Calu3 (cell line): ENCODE results near the gene ZC3H18. TPM values are rescaled to one million over a fixed set of nuclear protein-coding genes. Genes with fewer than 3 reads are reported as not detected.

ENCODE experiments used
- BruUV-seq: library from RNA; stranded (reverse); fragments of 400-500 nt; replicated peaks from 2 replicates; lab custom pipeline; 2021; lab: Mats Ljungman, UMichigan
- CTCF ChIA-PET: fragments of 300-600 bp; sonication (Branson Sonifier 250); formaldehyde crosslinking; loops from one replicate; lab custom pipeline; 2022; ENCODE audit warnings: antibody characterized with exemption; lab: Charles Lee
- DNase-seq: peaks from one replicate; pipeline ENCODE4 v3.0.0; 2022
- H3K27ac Mint-ChIP-seq: one replicate; pipeline ENCODE4 v1.8.0; 2022; ENCODE audit warnings: mixed read lengths; ENCODE audit not compliant: unreplicated experiment
- H3K27me3 Mint-ChIP-seq: one replicate; pipeline ENCODE4 v1.8.0; 2022; ENCODE audit warnings: mixed read lengths; ENCODE audit not compliant: unreplicated experiment
- H3K36me3 Mint-ChIP-seq: one replicate; pipeline ENCODE4 v1.8.0; 2022; ENCODE audit warnings: mild to moderate bottlenecking, moderate library complexity, mixed read lengths; ENCODE audit not compliant: insufficient read depth, unreplicated experiment
- H3K4me1 Mint-ChIP-seq: one replicate; pipeline ENCODE4 v1.8.0; 2022; ENCODE audit warnings: mild to moderate bottlenecking, low read depth, mixed read lengths; ENCODE audit not compliant: unreplicated experiment
- H3K4me3 Mint-ChIP-seq: one replicate; pipeline ENCODE4 v1.8.0; 2022; ENCODE audit warnings: mild to moderate bottlenecking, low read depth, moderate library complexity, mixed read lengths; ENCODE audit not compliant: unreplicated experiment
- H3K9me3 Mint-ChIP-seq: one replicate; pipeline ENCODE4 v1.8.0; 2022; ENCODE audit warnings: low read depth, mixed read lengths; ENCODE audit not compliant: unreplicated experiment
- CTCF ChIP-seq: fragments of 200-600 bp; IDR thresholded peaks from one replicate; pipeline ENCODE4 v1.8.0; 2022; ENCODE audit warnings: antibody characterized with exemption; ENCODE audit not compliant: unreplicated experiment
- intact Hi-C: fragments of 100-400 bp; cut with micrococcal nuclease; formaldehyde crosslinking; loops from one replicate; pipeline ENCODE4 v1.10.0; 2022; ENCODE audit not compliant: unreplicated experiment
- total RNA-seq: library from RNA; stranded (reverse); gene quantifications from 2 replicates; pipeline ENCODE4 v1.2.3, GENCODE V29; 2022

ZC3H18 gene
- total RNA-seq, 1 experiment from 2014 or later, result 85.7 TPM

GRCh38 chr16:88539261-88539651 is 30.9 kb upstream of the ZC3H18 start:
- Mint-ChIP-seq H3K4me3 (no peak overlapping the region), H3K27ac (no peak overlapping the region), H3K9me3 (peaks cover 4% of the 10 kb centered on the region), H3K36me3 (no peaks in the 10 kb centered on the region), H3K27me3 (peaks cover 79% of the 10 kb centered on the region), H3K4me1 (no peaks in the 10 kb centered on the region)
- intact Hi-C loops, result no loop called here
- no TSS peak for BruUV-seq
- no peak for DNase-seq
- CTCF ChIA-PET, result interaction anchor here (1.5 kb wide), 1 partner anchor 22 kb away, joined by 5 read pairs; no protein-coding TSS in a partner anchor
- no peak for TF ChIP-seq CTCF

GRCh38 chr16:88539652-88540345 is 30.4 kb upstream of the ZC3H18 start:
- BruUV-seq, result no TSS peak
- intact Hi-C loops, result no loop called here
- H3K4me1 Mint-ChIP-seq, result no peaks in the 10 kb centered on the region
- TF ChIP-seq CTCF, result no peak
- no peaks in the 10 kb centered on the region for H3K36me3 Mint-ChIP-seq
- peaks cover 4% of the 10 kb centered on the region for H3K9me3 Mint-ChIP-seq
- peaks cover 79% of the 10 kb centered on the region for H3K27me3 Mint-ChIP-seq
- no peak overlapping the region for H3K4me3 Mint-ChIP-seq
- no peak overlapping the region for H3K27ac Mint-ChIP-seq
- CTCF ChIA-PET, result interaction anchor here (1.5 kb wide), 1 partner anchor 21 kb away, joined by 5 read pairs; no protein-coding TSS in a partner anchor
- no peak for DNase-seq

- no peak for TF ChIP-seq CTCF
- no TSS peak for BruUV-seq
- CTCF ChIA-PET, result interaction anchor here (1.0 to 1.5 kb wide), 2 partner anchors 20 to 748 kb away, joined by 4 to 5 read pairs; no protein-coding TSS in a partner anchor
- Mint-ChIP-seq H3K27me3 (peaks cover 86% of the 10 kb centered on the region), H3K27ac (no peak overlapping the region), H3K9me3 (peaks cover 4% of the 10 kb centered on the region), H3K4me3 (no peak overlapping the region), H3K36me3 (no peaks in the 10 kb centered on the region), H3K4me1 (no peaks in the 10 kb centered on the region)
- intact Hi-C loops, result no loop called here
- DNase-seq, result no peak
Observed at GRCh38 chr16:88540346-88540977, 29.7 kb upstream of the ZC3H18 start.

GRCh38 chr16:88541831-88542616 is 28.2 kb upstream of the ZC3H18 start:
- Mint-ChIP-seq H3K4me1 (no peaks in the 10 kb centered on the region), H3K27me3 (peaks cover 93% of the 10 kb centered on the region), H3K27ac (peak overlapping the region; percentile 56), H3K36me3 (no peaks in the 10 kb centered on the region), H3K4me3 (no peak overlapping the region), H3K9me3 (peaks cover 4% of the 10 kb centered on the region)
- DNase-seq, result no peak
- no TSS peak for BruUV-seq
- TF ChIP-seq CTCF, result no peak
- intact Hi-C loops, result no loop called here
- CTCF ChIA-PET, result no interaction called here
